Activated T-cell treated with anti-CD3 and anti-CD28 coated beads, Interleukin-2, amount 50 U/mL, for 4 hours (primary cell): ENCODE results near the gene SMIM44. TPM values are rescaled to one million over a fixed set of nuclear protein-coding genes. Genes with fewer than 3 reads are reported as not detected.

Experiments used
- ATAC-seq, 2 donors: fragments of 200-7000 bp; cut with Tn5 transposase; one replicate each; pipeline ENCODE4 v1.10.0; 2021
- DNase-seq: peaks from one replicate; pipeline ENCODE4 v3.0.0-alpha.2; 2020
- H3K27me3 Mint-ChIP-seq: one replicate; pipeline ENCODE4 v1.8.0; 2021; ENCODE audit warnings: low read depth, mixed read lengths
- H3K36me3 Mint-ChIP-seq: one replicate; pipeline ENCODE4 v1.8.0; 2022; ENCODE audit warnings: mixed read lengths; ENCODE audit not compliant: insufficient read depth
- H3K4me1 Mint-ChIP-seq: one replicate; pipeline ENCODE4 v1.8.0; 2021; ENCODE audit warnings: low read depth, mixed read lengths
- H3K4me3 Mint-ChIP-seq: one replicate; pipeline ENCODE4 v1.8.0; 2021; ENCODE audit warnings: mild to moderate bottlenecking, moderate library complexity, mixed read lengths
- H3K9me3 Mint-ChIP-seq: one replicate; pipeline ENCODE4 v1.8.0; 2021; ENCODE audit warnings: mixed read lengths
- total RNA-seq, 3 donors: library from RNA; stranded (reverse); gene quantifications; one replicate each; pipeline ENCODE4 v1.2.1, GENCODE V29; 2021

Gene SMIM44
- total RNA-seq, 3 donors from 2014 or later, result not detected

DNA sequence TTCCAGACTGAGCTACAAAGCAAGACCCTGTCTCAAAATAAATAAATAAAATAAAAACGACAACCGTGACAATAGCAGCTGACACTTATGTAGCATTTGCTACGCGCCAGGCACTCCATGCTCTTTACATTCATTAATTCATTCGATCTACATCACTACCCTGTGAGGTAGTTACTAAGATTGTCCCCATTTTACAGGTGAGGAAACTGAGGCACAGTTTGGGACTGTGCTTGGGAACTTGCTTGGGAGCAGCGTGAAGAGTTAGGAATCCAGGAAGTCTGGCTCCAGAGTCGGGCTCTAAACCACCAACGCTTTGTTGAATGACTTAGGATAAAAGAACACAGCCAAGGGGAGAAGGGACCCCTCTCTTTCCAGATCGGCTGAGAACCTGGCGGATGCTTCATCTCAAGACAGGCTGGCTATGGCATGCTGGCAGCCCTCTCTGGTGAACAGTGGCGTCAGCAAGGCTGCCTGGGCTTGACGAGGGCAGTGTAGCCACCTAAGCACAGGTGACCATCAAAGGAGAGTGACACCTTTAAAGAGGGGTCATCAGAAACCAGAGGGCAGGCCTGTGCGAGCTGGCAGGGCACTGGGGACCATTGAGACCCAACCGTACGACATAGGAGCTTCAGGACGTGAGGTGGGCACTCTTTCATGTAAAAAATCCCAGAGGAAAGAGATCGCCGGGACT, 16.6 kb upstream of the SMIM44 start:
- Mint-ChIP-seq H3K27me3 (no peaks in the 10 kb centered on the region), H3K4me1 (peaks cover 25% of the 10 kb centered on the region), H3K9me3 (no peaks in the 10 kb centered on the region), H3K36me3 (peaks cover 18% of the 10 kb centered on the region), H3K4me3 (peak overlapping the region; percentile 94)
- ATAC-seq (peak; percentile 3 to 22), DNase-seq (no peak)

DNA sequence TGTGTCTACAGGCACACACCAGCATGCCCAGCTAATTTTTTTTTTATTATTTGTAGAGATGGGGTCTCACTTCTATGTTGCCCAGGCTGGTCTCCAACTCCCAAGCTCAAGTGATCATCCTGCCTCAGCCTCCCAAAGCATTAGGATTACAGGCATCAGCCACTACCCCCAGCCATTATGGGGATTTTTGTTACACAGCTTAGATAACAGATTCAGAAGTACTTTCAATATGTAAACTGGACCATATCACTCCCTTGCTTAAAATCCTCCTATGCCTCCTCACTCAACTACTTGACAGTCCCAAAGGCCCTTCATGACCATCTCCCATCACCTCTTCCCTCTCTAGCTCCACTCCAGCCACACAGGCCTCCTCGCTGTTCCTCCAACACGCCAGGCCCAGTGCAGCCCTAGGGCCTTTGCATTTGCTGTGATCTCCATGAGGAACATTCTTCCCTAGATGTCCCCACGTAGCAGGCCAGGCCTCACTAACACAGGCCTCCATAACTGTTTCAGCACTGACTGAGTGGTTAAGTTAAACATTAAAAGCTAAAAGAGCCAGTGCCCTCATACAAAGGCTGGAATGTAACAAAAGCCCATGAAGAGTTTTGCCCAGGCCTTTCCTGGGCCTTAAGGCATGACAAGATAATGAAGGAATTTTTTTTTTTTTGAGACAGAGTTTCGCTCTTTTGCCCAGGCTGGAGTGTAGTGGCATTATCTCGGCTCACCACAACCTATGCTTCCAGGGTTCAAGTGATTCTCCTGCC, 14.7 kb upstream of the SMIM44 start:
- Mint-ChIP-seq H3K27me3 (no peaks in the 10 kb centered on the region), H3K36me3 (peaks cover 23% of the 10 kb centered on the region), H3K4me1 (peaks cover 27% of the 10 kb centered on the region), H3K9me3 (no peaks in the 10 kb centered on the region), H3K4me3 (no peak overlapping the region)
- DNase-seq (no peak), ATAC-seq (no peak)

DNA sequence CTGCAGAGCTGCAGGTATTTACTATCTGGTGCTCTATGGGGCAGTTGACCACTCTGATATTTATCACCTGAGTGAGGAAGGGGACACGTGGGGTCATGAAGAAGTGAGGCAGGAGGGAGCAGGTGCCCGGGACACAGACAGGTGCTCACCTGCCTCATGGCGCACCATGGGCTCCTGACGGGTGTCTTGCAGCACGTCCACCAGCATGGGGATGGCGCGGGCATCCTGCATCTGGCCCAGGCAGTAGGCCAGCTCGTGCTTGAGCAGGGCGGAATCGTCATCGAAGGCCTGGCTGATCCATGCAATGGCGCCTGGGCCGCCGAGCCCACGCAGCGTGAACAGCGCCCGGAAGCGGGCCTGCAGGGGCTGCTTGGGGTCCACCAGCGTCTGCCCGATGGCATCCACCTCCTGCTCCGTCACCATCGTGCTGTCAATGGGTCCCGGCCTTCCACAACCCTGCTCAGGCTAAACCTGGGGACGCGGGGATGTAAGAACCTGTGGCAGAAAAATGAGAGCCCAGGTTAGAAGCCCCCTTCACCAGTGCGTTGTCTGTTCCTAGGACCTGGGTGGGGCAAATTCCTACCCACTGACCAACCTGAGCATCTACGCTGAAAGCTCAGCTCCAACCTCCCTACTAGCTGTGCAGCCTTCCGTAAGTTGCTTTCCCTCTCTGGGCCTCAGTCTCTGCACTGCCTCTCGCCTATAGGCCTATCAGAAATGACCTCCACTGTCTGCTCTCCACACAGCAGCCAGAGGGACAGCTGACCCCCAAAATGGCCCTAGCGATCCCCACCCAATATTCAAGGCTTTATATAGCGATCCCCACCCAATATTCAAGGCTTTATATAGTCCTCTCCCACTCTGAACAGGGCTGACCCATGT, 13.4 kb upstream of the SMIM44 start:
- no peaks in the 10 kb centered on the region for H3K9me3 Mint-ChIP-seq
- no peak overlapping the region for H3K4me3 Mint-ChIP-seq
- peaks cover 27% of the 10 kb centered on the region for H3K4me1 Mint-ChIP-seq
- no peak for DNase-seq
- H3K36me3 Mint-ChIP-seq, result peaks cover 25% of the 10 kb centered on the region
- ATAC-seq, result no peak
- H3K27me3 Mint-ChIP-seq, result no peaks in the 10 kb centered on the region

DNA sequence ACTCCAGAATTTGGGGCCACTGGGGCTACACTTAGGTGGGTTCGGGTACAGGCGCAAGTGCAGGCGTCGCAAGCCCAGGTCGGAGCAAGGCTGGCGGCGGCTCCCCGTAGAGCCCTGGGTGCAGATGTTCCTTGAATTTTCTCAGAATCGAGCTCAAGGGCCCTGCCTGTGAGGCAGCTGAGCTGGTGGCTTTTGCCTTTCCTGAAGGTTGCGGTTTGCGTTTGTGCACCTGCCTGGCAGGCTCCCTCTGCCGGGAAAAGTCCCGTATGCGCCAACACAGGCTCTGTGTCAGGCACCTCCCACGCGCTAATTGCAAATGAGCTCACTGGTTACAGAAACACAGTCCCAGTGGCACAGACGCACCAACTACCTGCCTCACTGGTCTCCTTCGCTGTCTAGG, 11.3 kb upstream of the SMIM44 start:
- H3K9me3 Mint-ChIP-seq, result no peaks in the 10 kb centered on the region
- DNase-seq (peak; percentile 61), ATAC-seq (peak; percentile 78 to 86)
- peaks cover 20% of the 10 kb centered on the region for H3K4me1 Mint-ChIP-seq
- H3K27me3 Mint-ChIP-seq, result no peaks in the 10 kb centered on the region
- H3K4me3 Mint-ChIP-seq, result peak overlapping the region; percentile 11
- H3K36me3 Mint-ChIP-seq, result peaks cover 25% of the 10 kb centered on the region

DNA sequence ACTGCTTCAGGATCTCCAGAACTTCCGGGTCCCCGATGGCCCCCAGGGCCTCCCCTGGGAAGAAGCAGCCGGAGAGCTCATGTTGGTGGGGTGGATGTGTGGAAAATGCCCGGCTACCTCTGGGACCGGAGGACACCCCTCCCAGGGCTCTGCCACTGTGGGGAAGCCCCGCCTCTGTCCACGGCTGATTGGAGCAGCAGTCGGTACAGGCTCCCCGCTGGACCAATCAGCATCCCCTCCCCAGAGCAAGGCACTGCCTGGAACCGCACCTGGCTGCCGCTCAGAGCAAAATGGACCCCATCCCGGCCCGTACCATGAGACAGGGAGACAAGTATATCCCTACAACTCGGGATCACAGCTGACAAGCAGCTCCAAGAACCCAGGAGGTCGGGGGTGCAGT, 10.8 kb upstream of the SMIM44 start:
- no peak for DNase-seq
- H3K4me1 Mint-ChIP-seq, result peaks cover 16% of the 10 kb centered on the region
- no peaks in the 10 kb centered on the region for H3K9me3 Mint-ChIP-seq
- peak; percentile 80 to 82 for ATAC-seq
- peaks cover 25% of the 10 kb centered on the region for H3K36me3 Mint-ChIP-seq
- no peaks in the 10 kb centered on the region for H3K27me3 Mint-ChIP-seq
- peak overlapping the region; percentile 11 for H3K4me3 Mint-ChIP-seq

DNA sequence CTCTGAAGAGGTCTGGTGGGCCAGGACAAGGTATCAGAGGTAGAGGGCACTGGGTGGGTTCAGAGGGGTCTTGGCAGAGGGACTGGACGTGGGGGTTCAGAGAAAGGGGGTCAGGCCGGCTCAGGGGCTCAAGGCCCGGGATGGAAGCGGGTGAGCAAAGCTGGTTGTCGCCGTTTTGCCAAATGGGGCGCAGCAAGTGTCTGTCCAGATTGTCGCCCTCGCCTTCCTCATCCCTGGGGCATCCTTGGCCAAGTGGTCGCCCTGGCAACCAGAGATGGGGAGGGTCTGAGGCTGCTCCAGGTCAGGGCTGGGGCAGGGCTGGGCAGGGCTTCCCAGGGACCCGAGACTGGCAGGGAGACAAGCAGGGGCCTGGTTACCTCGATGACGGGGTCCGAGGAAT, 10.4 kb upstream of the SMIM44 start:
- Mint-ChIP-seq H3K36me3 (peaks cover 24% of the 10 kb centered on the region), H3K27me3 (no peaks in the 10 kb centered on the region), H3K4me1 (peaks cover 14% of the 10 kb centered on the region), H3K4me3 (no peak overlapping the region), H3K9me3 (no peaks in the 10 kb centered on the region)
- no peak for DNase-seq
- ATAC-seq, result no peak

DNA sequence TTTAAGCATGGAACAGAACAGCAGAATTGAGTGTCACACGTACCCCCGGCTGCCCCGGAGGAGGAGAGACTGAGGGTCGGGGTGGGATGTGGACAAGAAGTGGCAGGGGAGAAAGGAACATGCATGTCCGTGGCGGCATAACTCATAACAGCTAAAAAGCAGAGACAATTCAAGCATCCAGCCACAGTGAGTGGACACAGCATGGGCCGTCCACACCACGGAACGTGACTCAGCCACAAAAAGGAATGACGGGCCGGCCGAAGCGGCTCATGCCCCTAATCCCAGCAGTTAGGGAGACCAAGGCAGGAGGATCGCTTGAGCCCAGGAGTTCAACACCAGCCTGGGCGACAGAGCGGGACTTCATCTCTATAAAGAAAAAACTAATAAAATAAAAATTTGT, 9.7 kb upstream of the SMIM44 start:
- no peak for ATAC-seq
- H3K9me3 Mint-ChIP-seq, result no peaks in the 10 kb centered on the region
- no peak overlapping the region for H3K4me3 Mint-ChIP-seq
- peaks cover 12% of the 10 kb centered on the region for H3K4me1 Mint-ChIP-seq
- no peak for DNase-seq
- no peaks in the 10 kb centered on the region for H3K27me3 Mint-ChIP-seq
- H3K36me3 Mint-ChIP-seq, result peaks cover 28% of the 10 kb centered on the region

DNA sequence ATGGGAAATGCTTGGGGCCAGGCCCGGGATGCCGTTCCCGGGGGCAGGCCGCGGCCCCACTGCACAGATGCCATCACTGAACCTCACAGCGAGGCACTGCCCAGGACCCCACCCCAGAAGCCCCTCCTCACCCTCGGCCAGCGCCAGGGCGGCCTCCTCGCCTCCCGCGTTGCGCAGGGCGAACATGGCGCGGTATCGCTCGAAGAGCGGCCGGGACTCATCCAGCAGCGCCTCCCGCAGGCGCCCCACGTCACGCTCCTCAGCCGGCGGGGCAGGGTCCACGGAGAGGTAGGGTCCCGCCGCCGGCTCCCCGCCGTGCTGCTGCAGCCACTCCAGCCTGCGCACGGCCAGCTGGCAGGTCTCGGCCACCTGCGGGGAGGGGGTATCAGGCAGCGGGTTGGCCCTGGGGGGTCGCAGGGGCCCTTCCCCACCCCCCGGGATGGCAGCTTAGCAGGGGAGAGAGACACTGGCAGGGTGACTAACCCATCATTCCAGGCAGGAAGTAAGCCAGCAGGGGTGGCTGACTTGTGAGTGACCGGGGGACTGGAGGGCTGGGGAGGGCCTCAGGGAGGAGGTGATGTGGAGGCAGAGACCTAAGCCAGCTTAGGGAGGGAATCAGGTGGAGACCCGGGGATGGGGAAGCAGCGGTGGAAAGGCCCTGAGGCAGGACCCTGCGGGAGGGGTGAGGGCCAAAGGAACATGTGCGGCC, 9.0 kb upstream of the SMIM44 start:
- ATAC-seq (no peak), DNase-seq (no peak)
- Mint-ChIP-seq H3K4me3 (no peak overlapping the region), H3K27me3 (no peaks in the 10 kb centered on the region), H3K36me3 (peaks cover 27% of the 10 kb centered on the region), H3K4me1 (peaks cover 11% of the 10 kb centered on the region), H3K9me3 (no peaks in the 10 kb centered on the region)

DNA sequence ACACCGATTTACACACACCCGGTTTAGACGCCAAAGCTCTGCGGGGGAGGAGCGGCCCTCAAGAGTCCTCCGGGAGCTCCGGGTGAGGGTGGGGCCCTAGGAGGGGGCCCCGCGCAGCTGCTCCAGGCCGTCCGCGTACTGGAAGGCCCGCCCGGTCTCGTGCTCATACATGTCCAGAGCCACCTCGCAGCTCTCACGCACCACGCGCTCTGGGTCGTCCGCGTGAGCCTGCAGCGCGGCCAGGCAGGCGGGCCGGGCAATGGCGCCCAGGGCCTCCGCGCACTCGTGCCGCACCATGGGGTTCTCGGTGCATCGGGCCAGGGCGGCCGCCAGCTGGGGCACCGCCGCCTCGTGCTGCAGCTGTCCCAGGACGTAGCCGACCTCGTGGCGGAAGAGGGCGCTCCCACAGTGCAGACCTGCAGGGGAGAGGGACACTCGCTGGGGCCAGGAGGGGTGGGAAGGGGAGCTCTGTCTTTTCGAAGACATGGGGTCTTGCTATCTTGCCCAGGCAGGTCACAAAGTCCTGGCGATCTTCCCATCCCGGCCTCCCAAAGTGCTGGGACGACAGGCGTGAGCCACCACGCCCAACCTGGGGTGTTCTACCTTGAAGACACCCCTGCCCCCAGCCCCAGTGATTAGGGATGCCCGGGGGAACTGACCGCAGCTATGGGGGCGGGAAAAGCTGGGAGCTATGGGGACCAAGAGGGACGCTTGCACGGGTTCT, 8.3 kb upstream of the SMIM44 start:
- Mint-ChIP-seq H3K27me3 (no peaks in the 10 kb centered on the region), H3K4me3 (no peak overlapping the region), H3K4me1 (peaks cover 8% of the 10 kb centered on the region), H3K36me3 (peaks cover 22% of the 10 kb centered on the region), H3K9me3 (no peaks in the 10 kb centered on the region)
- ATAC-seq (no peak), DNase-seq (no peak)

DNA sequence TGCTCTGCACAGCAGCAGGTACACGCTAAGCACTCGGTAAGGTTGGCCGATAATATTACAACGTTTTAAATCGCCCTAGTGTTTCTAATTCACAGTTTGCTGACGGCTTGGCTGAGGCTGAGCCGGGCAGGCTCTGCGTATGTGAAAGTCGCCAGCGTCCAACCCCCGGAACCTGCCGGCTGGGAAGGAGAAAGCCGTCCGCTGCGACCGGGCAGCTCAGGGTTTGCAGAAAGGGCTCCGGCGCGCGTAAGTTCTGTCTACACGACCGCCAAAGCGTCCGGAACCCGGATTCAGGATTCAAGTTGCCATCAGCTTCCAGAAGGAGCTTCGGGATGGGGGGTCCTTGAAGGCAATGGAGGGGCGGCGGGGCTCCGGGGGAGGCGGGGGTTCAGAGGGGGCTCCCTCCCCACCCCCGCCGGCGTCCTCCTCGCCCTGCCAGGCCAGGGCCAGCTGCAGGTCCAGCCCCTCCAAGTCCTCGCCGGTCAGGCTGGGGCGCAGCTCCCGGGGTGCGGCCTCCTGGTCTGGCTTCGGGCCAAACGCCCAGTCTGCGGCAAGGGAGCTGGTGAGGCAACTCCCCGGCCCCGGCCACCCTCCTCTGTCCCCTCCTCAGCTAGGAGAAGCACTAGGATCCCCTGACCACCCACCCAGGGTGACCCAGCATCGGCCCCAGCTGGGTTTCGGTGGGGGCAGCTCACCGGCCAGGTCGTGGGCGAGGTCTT, 575 bp downstream of the SMIM44 start:
- ATAC-seq, result no peak
- peaks cover 10% of the 10 kb centered on the region for H3K4me1 Mint-ChIP-seq
- no peak overlapping the region for H3K4me3 Mint-ChIP-seq
- H3K27me3 Mint-ChIP-seq, result peaks cover 2% of the 10 kb centered on the region
- no peak for DNase-seq
- no peaks in the 10 kb centered on the region for H3K9me3 Mint-ChIP-seq
- no peaks in the 10 kb centered on the region for H3K36me3 Mint-ChIP-seq

DNA sequence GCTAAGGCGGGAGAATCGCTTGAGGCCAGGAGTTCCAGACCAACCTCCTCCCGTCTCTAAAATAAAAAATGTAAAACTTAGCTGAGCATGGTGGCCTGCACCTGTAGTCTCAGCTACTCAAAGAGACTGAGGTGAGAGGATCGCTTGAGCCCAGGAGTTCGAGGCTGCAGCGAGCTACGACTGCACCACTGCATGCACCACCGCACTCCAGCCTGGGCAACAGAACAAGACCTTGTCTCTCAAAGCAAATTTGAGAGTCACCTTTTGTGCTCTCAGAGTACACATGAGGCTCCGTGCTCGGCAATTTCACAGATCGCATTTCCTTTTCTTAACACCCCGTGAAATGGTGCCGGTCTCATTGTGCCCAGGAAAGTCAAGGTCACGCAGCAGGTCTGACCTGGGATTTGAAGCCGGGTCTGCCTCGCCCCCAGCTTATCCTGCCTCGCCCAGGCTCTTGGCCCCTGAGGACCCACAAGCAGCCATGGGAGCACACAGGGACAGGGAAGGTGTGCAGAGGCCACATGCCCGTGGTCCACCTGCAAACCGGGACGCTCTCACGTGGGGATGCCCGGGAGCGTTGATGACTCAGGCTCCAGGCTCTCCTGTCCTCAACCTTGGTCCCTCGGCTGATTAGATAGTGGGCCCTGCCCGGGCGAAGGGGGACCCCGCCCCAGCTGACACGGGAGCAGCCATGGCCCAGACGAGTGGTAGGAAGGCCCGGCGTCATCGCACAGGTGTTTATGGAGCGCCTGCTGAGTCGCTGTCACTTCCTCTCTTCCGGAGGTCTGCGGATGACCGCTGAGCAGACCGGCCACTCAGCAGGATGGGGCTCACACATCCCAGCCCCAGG, 1.8 kb downstream of the SMIM44 start:
- no peak for ATAC-seq
- Mint-ChIP-seq H3K4me3 (no peak overlapping the region), H3K36me3 (no peaks in the 10 kb centered on the region), H3K9me3 (no peaks in the 10 kb centered on the region), H3K27me3 (peaks cover 2% of the 10 kb centered on the region), H3K4me1 (peaks cover 10% of the 10 kb centered on the region)
- DNase-seq, result no peak

DNA sequence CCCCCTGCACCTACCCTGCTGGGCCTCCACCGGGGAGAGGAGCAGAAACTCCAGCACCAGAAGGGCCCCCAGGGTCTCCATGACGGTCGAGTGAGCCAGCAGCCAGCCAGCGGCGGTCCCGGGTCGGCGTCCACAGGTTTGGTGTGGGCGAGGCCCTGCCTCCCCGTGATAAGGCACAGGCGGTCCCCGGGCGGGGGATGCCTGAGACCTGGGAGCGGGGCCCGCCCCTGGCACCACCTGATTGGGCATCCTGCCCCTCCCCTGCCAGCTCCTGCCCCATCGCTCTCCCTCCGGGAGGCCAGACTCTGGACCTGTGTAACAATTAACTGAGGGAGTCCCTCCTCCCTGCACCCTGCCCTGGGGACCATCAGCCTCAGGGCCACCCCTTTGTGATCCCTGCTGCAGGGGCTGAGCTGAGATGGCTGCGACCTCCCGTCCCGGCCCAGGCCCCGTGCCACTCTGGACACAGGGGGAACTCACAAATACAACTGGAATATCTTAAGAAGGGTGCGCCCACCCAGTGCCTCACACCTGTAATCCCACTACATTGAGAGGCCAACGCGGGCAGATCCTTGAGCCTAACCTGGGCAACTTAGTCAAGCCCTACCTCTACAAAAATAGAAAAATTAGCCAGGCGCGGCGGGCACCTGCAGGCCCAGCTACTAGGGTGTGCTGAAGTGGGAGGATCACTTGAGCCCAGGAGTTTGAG, 2.7 kb downstream of the SMIM44 start, which contains the start of gene SMIM24:
SMIM24 (minus strand) TSS at position 143 of the 709 bp plus-strand sequence; CDS start at position 81, 62 bp downstream.
- no peaks in the 10 kb centered on the region for H3K36me3 Mint-ChIP-seq
- DNase-seq, result no peak
- no peaks in the 10 kb centered on the region for H3K9me3 Mint-ChIP-seq
- peaks cover 10% of the 10 kb centered on the region for H3K4me1 Mint-ChIP-seq
- ATAC-seq, result no peak
- H3K27me3 Mint-ChIP-seq, result peaks cover 2% of the 10 kb centered on the region
- no peak within 1 kb of the TSS for H3K4me3 Mint-ChIP-seq
